ENCODE measurements around the gene HNRNPF.
"Not testable (repeated sequence)": the region's sequence is repeated elsewhere in the genome, so short reads cannot be mapped to it uniquely, and the experiment has no call there.

The HNRNPF gene, protein sequence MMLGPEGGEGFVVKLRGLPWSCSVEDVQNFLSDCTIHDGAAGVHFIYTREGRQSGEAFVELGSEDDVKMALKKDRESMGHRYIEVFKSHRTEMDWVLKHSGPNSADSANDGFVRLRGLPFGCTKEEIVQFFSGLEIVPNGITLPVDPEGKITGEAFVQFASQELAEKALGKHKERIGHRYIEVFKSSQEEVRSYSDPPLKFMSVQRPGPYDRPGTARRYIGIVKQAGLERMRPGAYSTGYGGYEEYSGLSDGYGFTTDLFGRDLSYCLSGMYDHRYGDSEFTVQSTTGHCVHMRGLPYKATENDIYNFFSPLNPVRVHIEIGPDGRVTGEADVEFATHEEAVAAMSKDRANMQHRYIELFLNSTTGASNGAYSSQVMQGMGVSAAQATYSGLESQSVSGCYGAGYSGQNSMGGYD

DNA sequence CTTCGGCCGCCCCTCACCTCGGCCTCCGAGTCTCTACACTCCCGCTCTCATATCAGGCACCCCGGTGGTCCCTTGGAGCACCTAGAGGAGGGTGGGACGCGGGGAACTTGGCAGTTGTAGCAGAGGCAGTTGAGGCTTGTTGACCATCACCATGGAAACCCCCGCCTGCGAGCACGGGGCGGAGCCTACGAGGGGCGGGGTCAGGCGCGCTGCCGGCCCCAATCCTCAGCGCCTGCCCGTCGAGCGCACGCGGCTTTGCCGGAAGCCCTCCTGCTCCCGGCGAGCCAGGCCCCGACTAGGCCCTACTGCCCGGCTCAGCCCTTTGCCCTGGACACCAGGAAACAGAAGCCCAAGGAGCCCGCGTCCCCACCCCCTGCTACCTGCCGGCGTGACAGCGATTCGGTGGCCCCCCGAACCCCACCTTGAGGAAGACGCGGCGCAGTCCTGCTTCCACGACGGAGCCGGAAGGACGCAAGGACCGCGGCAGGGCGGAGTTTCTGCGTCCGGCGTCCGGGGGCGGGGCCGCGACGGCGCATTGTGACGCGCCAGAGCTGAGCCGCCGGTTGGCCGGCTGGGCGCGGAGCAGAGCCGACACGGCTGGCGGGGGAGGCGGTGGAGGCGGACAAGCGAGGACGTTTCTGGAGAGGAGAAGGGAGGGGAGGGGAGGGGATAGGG is at the start of gene HNRNPF:
HNRNPF (minus strand) TSS at position 477 of the 675 bp plus-strand sequence. CDS start 21,302 bp downstream, outside the sequence.
- Histone ChIP-seq H3K4me3 (peak within 1 kb of the TSS; percentile 62 to 93 (median 89)), H3K27ac (peak within 1 kb of the TSS; percentile 56 to 100 (median 99))

DNA sequence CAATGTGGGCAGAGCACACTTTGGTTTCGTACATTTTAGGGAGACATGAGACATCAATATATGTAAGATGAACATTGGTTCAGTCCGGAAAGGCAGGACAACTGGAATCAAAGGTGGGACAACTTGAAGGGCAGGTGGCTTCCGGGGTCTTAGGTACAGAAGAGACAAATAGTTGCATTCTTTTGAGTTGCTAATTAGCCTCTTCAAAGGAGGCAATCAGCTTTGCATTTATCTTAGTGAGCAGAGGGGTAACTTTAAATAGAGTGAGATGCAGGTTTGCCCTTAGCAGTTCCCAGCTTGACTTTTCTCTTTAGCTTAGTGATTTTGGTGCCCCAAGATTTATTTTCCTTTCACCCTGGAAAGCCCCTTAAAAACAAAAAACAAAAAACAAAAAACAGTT is 49.2 kb upstream of the HNRNPF start:
- Histone ChIP-seq H3K27ac (no peak overlapping the region), H3K4me3 (no peak overlapping the region)

DNA sequence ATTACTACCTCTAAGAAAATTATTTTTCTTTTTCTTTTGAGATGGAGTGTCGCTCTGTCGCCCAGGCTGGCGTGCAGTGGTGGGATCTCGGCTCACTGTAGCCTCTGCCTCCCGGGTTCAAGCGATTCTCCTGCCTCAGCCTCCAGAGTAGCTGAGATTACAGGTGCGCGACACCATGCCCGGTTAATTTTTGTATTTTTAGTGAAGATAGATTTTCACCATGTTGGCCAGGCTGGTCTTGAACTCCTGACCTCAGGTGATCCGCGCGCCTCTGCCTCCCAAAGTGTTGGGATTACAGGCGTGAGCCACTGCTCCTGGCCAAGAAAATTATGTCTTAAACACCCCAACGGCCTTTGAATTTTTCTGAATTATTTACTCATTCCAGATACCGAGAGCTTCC is 47.6 kb upstream of the HNRNPF start:
- H3K27ac ChIP-seq = peak overlapping the region in 19 of 21 experiments; percentile 44 to 97 (median 89)

DNA sequence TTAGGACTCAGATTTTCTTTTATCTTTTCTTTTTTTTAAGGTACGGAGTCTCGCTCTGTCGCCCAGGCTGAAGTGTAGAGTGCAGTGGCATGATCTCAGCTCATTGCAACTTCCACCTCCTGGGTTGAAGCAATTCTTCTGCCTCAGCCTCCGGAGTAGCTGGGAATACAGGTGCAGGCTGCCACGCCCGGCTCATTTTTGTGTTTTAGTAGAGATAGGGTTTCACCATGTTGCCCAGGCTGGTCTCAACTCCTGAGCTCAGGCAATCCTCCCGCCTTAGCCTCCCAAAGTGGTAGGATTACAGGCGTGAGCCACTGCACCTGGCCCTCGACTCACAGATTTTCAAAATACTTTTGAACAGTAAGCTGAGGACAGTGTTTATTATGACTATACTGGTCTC is 45.0 kb upstream of the HNRNPF start:
- H3K27ac ChIP-seq = peak overlapping the region in 8 of 21 experiments; percentile 4 to 97 (median 86)
- H3K4me3 ChIP-seq = not testable (repeated sequence)

More for the DNA sequence above, 47.6 kb upstream of the HNRNPF start:
- H3K4me3 ChIP-seq = peak overlapping the region in 2 of 7 experiments; percentile 42 to 53

DNA sequence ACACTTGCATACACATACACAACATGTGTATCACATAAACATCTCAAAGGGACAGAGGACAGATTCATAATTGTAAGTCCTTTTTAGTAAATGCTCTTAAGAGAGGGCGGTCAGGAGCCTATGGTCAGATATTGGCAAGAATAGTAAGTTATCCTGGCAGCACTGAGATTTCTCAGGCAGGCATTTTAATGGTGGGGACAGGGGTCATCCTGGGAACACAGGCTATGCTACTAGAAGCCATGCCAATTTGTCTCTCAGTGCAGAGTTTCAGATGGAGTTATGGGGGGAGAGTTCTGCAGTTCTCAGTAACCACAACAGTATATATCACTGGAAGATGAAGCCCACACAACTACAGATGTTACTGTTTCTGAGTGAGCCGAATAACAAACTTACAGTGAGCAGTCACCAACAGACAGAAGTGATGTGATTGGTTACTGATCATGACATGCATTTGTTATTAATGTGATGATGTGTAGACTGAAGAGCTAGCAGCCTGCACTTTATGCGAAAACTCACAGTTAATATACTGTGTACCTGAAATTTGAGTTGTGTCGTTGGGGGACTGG is 44.4 kb upstream of the HNRNPF start:
- peak overlapping the region in 13 of 21 experiments; percentile 6 to 97 (median 79) for H3K27ac ChIP-seq
- no peak overlapping the region for H3K4me3 ChIP-seq

DNA sequence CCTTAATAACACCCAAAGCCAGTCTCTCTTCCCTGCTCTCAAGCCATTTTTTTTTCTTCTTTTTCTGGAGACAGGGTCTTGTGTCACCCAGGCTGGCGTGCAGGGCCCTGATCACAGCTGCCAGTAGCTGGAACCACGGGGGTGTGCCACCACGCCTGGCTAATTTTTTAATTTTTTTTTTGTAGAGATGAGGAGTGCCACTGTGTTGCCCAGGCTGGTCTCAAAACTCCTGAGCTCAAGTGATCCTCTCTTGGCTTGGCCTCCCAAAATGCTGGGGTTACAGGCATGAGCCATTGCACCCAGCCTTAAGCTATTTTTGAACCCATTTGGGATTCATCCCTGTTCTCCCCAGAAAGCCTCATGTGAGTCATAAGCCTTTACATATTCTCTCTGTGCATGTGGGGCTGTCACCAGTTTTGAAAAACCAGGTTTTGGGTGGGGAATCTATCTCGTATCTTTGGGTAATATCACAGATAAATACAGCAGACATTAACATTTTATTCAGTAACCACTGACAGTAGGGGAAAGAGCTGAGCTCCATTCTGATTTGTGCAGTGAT is 43.4 kb upstream of the HNRNPF start:
- Histone ChIP-seq H3K4me3 (no peak overlapping the region), H3K27ac (peak overlapping the region in 18 of 21 experiments; percentile 24 to 97 (median 68))

DNA sequence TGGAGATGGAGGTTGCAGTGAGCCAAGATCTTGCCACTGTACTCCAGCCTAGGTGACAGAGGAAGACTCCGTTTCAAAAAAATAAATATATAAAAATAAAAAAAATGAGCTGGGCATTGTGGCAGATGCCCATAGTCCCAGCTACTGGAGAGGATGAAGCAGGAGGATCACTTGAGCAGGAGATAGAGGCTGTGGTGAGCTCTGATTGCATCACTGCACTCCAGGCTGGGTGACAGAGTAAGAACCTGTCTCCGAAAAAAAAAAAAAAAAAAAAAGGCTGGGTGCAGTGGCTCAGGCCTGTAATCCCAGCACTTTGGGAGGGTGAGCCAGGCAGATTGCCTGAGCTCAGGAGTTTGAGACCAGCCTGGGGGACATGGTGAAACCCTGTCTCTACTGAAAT is 39.8 kb upstream of the HNRNPF start:
- Histone ChIP-seq H3K4me3 (no peak overlapping the region), H3K27ac (no peak overlapping the region)

DNA sequence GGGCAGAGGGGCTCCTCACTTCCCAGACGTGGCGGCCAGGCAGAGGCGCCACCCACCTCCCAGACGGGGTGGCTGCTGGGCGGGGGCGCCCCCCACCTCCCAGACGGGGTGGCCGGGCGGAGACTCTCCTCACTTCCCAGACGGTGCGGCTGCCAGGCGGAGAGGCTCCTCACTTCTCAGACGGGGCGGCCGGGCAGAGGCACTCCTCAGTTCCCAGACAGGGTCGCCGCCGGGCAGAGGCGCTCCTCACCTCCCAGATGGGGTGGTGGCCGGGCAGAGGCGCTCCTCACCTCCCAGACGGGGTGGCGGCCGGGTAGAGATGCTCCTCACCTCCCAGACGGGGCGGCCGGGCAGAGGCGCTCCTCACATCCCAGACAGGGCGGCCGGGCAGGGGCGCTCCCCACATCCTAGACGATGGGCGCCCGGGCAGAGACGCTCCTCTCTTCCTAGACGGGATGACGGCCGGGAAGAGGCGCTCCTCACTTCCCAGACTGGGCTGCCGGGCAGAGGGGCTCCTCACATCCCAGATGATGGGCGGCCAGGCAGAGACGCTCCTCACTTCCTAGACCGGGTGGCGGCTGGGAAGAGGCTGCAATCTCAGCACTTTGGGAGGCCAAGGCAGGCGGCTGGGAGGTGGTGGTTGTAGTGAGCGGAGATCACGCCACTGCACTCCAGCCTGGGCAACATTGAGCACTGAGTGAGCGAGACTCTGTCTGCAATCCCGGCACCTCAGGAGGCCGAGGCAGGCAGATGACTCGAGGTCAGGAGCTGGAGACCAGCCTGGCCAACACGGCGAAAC is 37.4 kb upstream of the HNRNPF start:
- not testable (repeated sequence) for H3K4me3 ChIP-seq, H3K27ac ChIP-seq

DNA sequence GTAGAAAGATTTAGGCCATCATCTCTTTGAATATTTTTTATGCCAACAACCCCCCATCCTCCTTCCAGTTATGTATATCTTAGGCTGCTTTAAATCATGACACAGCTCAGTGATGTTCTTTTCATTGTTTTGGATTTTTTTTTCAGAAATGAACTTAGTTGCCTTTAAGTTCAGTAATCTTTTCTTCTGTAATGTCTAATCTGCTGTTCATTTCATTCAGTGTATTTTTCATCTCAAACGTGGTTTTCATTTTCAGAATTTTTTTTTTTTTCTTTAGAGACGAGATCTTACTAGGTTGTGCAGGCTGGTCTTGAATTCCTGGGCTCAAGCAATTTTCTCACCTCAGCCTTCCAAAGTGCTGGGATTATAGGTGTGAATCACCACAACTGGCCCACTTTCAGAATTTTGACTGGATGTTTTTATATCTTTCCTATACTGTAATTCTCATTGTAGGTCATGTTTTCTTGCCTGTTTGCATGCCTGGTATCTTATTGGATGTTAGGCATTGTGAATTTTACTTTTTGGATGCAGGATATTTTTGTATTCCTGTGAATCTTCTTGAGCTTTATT is 36.0 kb upstream of the HNRNPF start:
- no peak overlapping the region for H3K27ac ChIP-seq
- no peak overlapping the region for H3K4me3 ChIP-seq

DNA sequence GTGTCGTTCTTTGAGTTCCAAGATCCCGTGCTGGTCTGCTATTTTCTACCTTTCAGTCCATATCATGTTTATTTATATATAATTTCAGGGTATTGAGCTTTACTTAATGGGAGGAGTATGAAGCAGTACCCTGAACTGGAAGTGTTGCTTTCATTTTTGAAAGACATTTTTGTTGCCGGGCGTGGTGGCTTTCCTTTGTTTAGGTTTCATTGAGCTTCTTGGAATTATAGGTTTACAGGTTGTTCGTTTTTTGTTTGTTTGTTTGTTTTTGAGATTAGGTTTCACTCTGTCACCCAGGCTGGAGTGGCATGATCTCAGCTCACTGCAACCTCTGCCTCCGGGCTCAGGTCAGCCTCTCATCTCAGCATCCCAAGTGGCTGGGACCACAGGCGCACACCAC is 35.3 kb upstream of the HNRNPF start:
- Histone ChIP-seq H3K4me3 (no peak overlapping the region), H3K27ac (no peak overlapping the region)

DNA sequence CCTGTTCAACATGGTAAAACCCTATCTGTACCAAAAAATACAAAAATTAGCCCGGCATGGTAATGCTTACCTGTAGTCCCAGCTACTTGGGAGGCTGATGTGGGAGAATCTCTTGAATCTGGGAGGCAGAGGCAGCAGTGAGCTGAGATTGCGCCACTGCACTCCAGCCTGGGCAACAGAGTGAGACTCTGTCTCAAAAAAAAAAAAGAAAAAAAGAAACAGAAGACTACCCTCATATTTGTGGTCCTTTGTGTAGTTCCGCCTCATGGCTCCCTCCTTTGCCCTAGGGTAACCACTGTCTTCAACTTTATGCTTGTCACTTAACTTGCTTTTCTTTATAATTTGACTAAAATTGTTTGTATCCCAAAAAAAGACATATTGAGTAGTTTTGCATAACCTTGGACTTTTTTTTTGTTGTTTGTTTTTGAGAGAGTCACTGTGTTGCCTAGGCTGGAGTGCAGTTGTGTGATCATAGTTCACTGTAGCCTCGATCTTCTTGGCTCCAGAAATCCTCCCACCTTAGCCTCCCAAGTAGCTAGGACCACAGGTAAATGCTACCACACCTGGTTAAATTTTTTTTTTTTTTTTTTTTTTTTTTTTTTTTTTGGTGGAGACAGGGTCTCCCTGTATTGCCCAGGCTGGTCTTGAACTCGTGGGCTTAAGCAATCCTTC is 31.6 kb upstream of the HNRNPF start:
- Histone ChIP-seq H3K4me3 (no peak overlapping the region), H3K27ac (no peak overlapping the region)

DNA sequence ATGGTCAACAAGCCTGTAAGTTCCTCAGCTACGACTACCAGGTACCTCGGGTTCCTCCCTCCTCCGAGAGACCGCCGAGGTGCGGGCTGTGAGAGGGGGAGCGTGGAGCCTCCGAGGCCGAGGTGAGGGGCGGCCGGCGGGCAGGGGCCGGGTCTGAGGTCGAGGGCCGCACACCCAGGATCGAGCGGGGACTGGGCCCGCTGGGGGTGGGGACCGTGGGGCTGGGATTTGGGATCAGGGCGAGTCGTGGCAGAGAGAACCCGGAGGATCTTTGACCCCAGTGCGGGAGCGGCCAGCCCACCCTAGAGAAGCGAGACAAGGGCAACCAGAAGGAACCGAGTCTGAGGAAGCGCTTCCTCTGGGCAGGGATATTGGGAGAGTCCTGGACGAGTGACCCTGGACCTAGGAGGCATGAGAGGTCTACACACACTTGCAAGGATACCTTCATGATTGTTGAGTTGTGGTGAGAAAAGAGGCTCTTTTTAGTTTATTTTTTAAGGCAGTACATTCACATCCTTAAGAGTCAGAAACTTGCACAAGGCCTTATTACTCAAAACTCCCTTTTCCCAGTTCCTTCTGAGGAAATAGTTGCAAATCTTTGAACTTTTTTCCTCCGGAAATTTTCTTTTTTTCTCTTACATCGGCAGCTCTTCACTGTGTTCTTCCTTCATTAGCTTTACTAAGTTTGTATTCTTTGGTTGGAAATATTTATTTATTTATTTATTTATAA is 28.3 kb upstream of the HNRNPF start:
- H3K27ac ChIP-seq = peak overlapping the region; percentile 77 to 99 (median 98)
- H3K4me3 ChIP-seq = peak overlapping the region; percentile 60 to 87 (median 70)

DNA sequence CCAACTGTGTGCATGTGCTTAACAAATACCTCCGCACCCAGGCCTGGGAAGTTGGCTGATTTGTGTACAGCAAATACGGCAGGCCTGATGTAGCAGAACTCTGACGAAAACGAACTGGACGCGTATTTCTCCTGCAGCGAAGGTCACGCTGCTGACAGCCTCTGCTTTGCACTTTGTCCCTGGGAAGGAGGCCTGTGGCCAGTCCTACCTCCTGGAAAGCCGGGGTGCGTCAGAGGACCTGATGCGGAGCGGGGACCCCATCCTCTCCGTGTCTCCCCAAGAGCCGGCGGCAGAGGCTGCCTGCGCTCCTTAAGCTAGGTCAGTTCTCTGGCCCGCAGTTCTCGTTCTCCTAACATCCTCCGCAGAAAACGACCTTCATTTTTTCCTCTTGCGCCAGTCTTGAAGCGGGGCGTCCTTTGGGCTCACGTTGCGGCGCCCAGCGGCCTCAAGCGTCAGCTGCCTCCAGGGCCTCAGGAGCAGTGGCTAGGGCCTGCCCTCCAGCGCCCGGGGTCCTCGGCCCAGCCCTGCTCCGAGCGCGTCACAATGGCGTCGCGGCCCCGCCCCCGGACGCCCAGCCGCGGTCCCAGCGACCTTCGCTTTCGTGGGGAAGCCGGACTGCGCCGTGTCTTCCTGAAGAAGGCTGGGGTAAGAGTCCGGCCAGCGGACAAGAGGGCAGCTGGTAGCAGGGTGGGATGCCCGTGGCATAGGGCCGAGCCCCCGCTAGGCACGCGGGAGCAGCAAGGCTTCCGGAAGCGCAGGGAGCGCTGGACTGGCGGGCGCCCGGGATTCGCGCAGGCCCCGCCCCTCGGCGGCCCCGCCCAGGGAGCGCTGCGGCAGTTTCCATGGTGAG is 27.5 kb upstream of the HNRNPF start, which contains the start of gene ZNF487:
ZNF487 (plus strand) TSS at position 821 of the 850 bp plus-strand sequence. CDS start 38,703 bp downstream, outside the sequence.
- Histone ChIP-seq H3K27ac (peak within 1 kb of the TSS; percentile 77 to 99 (median 98)), H3K4me3 (peak within 1 kb of the TSS; percentile 60 to 87 (median 70))

DNA sequence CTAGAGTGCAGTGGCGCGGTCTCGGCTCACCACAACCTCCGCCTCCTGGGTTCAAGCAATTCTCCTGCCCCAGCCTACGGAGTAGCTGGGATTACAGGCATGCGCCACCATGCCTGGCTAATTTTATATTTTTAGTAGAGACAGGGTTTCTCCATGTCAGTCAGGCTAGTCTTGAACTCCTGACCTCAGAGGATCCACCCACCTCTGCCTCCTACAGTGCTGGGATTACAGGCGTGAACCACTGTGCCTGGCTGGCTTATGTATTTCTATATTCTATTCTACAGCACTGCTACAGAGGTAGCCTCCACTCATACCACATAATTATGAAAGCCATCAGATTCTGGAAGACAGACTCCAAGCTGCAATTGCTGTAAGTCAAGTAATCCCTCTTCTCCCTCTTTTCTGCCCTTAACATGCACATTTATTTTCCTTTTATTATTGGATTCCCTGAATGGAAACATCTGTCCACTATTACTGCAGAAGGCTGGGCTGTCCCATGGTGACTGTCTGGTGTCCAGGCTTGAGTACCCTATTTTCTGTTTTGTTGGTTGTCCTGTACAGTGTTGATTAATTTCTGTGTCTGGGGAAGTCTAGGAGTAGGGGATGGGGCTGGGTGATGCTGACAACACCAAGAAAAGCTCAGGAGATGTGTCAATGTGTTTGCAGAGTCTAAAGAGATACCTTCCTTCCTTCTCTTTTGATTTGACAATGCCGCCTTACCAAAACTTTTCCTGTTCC is 22.1 kb upstream of the HNRNPF start:
- no peak overlapping the region for H3K27ac ChIP-seq
- no peak overlapping the region for H3K4me3 ChIP-seq

DNA sequence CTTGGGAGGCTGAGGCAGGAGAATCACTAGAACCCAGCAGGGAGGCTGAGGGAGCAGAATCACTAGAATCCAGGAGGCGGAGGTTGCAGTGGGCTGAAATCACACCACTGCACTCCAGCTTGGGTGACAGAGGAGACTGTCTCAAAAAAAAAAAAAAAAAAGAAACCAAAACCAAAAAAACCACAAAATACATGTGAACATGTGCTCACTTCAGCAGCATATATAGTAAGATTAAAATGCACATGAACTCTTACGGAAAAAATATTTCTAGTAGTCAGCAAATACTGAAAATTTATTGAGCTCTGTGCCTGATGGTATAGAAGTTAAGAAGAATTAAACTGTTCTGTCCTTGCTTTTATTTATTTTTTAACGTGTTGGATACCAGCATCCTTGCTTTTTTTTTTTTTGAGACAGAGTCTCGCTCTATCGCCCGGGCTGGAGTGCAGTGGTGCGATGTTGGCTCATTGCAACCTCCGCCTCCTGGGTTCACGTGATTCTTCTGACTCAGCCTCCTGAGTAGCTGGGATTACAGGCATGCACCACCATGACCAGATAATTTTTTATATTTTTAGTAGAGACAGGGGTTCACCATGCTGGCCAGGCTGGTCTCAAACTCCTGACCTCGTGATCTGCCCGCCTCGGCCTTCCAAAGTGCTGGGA is 18.3 kb upstream of the HNRNPF start:
- Histone ChIP-seq H3K4me3 (no peak overlapping the region), H3K27ac (no peak overlapping the region)

DNA sequence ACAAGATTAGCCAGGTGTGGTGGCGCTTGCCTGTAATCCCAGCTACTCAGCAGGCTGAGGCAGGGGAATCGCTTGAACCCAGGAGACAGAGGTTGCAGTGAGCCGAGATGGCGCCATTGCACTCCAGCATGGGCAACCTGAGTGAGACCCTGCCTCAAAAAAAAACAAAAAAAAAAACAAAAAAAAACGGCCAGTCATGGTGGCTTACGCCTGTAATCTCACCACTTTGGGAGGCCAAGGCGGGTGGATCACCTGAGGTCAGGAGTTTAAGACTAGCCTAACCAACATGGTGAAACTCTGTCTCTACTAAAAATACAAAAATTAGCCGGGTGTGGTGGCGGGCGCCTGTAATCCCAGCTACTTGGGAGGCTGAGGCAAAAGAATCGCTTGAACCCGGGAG is 17.5 kb upstream of the HNRNPF start:
- H3K4me3 ChIP-seq, H3K27ac ChIP-seq: not testable (repeated sequence)

All from skin epidermis (tissue), 12 donors.